ELR (cell line): ENCODE data around the gene GCG.

Experiments used
- DNase-seq: peaks from one replicate; pipeline ENCODE4 v3.0.0-alpha.2; 2015; ENCODE audit warnings: low read depth

Gene GCG

GRCh38 chr2:162100579-162100978, 51.5 kb downstream of the GCG start:
- DNase-seq, result no peak

GRCh38 chr2:162099836-162100235, 52.2 kb downstream of the GCG start:
- no peak for DNase-seq
